Activated B cell treated with CpG ODN at 0.5 μM for 24 hours (primary cell): Measurements from ENCODE around the gene ANP32B. TPM values are rescaled to one million over a fixed set of nuclear protein-coding genes. Genes with fewer than 3 reads are reported as not detected.

Source experiments
- ATAC-seq: fragments of 200-7000 bp; cut with Tn5 transposase; one replicate; pipeline ENCODE4 v1.10.0; 2021; ENCODE audit warnings: low read depth, mild to moderate bottlenecking, moderate library complexity
- CTCF ChIA-PET: fragments of 350-600 bp; sonication (Branson Sonifier 250); formaldehyde crosslinking; loops from one replicate; lab custom pipeline; 2021; ENCODE audit warnings: antibody characterized with exemption; lab: Charles Lee
- POLR2A ChIA-PET: fragments of 350-600 bp; sonication (Branson Sonifier 250); formaldehyde crosslinking; loops from one replicate; lab custom pipeline; 2021; ENCODE audit warnings: antibody characterized with exemption; lab: Charles Lee
- DNase-seq: peaks from one replicate; pipeline ENCODE4 v3.0.0; 2022
- H3K27ac Mint-ChIP-seq: one replicate; pipeline ENCODE4 v1.8.0; 2020; ENCODE audit warnings: mixed read lengths
- H3K27me3 Mint-ChIP-seq: one replicate; pipeline ENCODE4 v1.8.0; 2021; ENCODE audit warnings: mixed read lengths
- H3K36me3 Mint-ChIP-seq: one replicate; pipeline ENCODE4 v1.8.0; 2021; ENCODE audit warnings: low read depth, mixed read lengths
- H3K4me1 Mint-ChIP-seq: one replicate; pipeline ENCODE4 v1.8.0; 2021; ENCODE audit warnings: mixed read lengths
- H3K4me3 Mint-ChIP-seq: one replicate; pipeline ENCODE4 v1.8.0; 2020; ENCODE audit warnings: mild to moderate bottlenecking, mixed read lengths
- H3K9me3 Mint-ChIP-seq: one replicate; pipeline ENCODE4 v1.8.0; 2020; ENCODE audit warnings: mixed read lengths
- intact Hi-C: fragments of 100-400 bp; cut with micrococcal nuclease; formaldehyde crosslinking; loops from one replicate; pipeline ENCODE4 v1.15.1; 2024
- total RNA-seq: library from RNA; stranded (reverse); gene quantifications from 2 replicates; pipeline ENCODE4 v1.2.3, GENCODE V29; 2022
- TF ChIP-seq, protein P1 (sequence below): fragments of 200-600 bp; IDR thresholded peaks from one replicate; pipeline ENCODE4 v1.8.0; 2022; ENCODE audit warnings: antibody characterized with exemption, mild to moderate bottlenecking

Gene ANP32B
- total RNA-seq, 1 donor from 2014 or later: 162 TPM

DNA sequence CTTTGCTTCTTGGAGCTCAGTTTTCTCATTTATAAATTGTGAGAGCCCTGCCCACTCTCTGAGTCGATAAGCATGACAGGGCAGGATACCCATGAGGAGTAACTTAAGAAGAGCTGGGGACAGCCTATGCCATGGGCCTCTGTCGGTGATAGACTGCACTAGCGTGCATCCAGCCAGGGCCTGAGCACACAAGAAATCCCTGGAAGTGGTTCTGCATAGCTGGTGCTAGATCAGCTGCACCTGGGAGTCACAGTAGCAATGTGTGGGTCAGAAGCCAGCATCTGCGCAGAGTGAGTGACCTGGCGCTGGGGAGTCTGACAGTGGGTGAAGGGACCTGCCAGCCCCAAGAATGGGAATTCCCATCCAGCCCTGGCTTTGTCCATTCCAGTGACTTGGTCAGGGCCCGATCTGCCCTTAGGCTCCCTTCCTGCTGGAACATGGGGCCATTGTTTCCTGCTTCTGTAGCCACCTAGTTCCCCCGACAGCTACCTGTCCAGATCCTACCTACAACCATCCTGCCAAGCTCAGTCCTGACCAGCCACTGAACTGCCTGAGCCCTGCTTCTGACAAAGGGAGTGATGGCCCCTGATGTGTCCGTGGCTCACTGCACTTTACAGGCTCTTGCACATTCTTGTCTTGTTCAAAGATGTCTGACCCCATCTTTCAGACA lies 37.5 kb downstream of the ANP32B start:
- Mint-ChIP-seq H3K36me3 (peaks cover 54% of the 10 kb centered on the region), H3K27ac (no peak overlapping the region), H3K27me3 (no peaks in the 10 kb centered on the region), H3K4me1 (peaks cover 3% of the 10 kb centered on the region), H3K9me3 (no peaks in the 10 kb centered on the region), H3K4me3 (no peak overlapping the region)
- CTCF ChIA-PET: interaction anchor here (1.9 kb wide), 1 partner anchor 14 kb away, joined by 6 read pairs; no protein-coding TSS in a partner anchor
- intact Hi-C loops: no loop called here
- TF ChIP-seq, protein P1, sequence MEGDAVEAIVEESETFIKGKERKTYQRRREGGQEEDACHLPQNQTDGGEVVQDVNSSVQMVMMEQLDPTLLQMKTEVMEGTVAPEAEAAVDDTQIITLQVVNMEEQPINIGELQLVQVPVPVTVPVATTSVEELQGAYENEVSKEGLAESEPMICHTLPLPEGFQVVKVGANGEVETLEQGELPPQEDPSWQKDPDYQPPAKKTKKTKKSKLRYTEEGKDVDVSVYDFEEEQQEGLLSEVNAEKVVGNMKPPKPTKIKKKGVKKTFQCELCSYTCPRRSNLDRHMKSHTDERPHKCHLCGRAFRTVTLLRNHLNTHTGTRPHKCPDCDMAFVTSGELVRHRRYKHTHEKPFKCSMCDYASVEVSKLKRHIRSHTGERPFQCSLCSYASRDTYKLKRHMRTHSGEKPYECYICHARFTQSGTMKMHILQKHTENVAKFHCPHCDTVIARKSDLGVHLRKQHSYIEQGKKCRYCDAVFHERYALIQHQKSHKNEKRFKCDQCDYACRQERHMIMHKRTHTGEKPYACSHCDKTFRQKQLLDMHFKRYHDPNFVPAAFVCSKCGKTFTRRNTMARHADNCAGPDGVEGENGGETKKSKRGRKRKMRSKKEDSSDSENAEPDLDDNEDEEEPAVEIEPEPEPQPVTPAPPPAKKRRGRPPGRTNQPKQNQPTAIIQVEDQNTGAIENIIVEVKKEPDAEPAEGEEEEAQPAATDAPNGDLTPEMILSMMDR: no peak
- POLR2A ChIA-PET: interaction anchor here (0.7 kb wide), 1 partner anchor 88 kb away, joined by 4 read pairs; no protein-coding TSS in a partner anchor
- DNase-seq (no peak), ATAC-seq (no peak)

DNA sequence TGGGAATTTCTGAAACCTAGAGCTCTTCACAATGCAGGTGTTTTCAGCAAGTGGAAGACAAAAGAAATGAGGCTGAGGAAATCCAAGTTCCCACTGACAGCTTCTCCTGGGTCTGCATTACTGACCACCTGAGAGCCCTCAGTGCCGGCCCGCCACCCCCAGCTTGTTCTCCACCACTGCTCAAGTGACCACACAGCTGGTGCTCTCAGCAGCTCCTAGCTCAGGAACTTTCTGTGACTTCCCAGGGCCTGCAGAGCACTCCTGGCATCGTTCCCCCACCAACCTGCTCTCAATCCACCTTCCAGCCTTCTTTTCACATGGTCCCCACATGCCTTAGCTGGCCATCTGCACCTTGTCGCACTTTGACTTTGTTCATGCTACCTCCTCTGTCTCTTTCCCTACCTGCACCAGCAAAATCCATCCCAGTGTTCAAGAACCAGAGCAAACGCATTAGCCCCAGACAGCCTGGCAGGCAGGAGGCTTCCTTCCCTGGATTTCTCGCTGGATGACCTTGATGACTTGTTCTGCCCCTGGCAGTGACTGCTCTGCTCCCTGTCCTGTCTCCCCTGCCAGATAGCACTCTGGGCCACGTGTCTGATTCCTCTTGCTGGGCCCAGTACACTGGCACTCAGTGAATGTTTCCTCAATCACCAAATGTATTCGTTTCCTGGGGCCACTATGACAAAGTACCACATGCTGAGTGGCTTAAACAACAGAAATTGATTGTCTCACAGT lies 38.3 kb downstream of the ANP32B start:
- Mint-ChIP-seq H3K27me3 (no peaks in the 10 kb centered on the region), H3K4me1 (no peaks in the 10 kb centered on the region), H3K4me3 (no peak overlapping the region), H3K9me3 (no peaks in the 10 kb centered on the region), H3K36me3 (peaks cover 50% of the 10 kb centered on the region), H3K27ac (no peak overlapping the region)
- no peak for DNase-seq
- no peak for ATAC-seq
- TF ChIP-seq, protein P1: no peak
- intact Hi-C loops: no loop called here
- ChIA-PET POLR2A (no interaction called here), CTCF (interaction anchor here (1.9 kb wide), 1 partner anchor 13 kb away, joined by 6 read pairs; no protein-coding TSS in a partner anchor)

DNA sequence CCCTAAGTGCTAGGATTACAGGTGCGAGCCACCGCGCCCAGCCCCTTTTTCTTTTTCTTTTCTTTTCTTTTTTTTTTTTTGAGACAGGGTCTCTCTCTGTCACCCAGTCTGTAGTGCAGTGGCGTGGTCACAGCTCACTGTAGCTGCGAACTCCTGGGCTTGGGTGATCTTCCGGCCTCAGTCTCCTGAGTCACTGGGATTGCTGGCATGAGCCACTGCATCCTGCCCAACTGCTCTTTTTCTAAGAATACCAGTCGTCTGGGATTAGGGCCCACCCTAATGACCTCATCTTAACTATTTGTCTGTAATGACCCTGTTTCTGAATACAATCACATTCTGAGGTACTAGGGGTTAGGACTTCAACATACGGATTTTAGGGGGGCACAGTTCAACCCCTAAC lies 39.3 kb downstream of the ANP32B start:
- Mint-ChIP-seq H3K4me3 (no peak overlapping the region), H3K9me3 (no peaks in the 10 kb centered on the region), H3K36me3 (peaks cover 41% of the 10 kb centered on the region), H3K4me1 (no peaks in the 10 kb centered on the region), H3K27me3 (no peaks in the 10 kb centered on the region), H3K27ac (no peak overlapping the region)
- DNase-seq: no peak
- ChIA-PET POLR2A (no interaction called here), CTCF (no interaction called here)
- TF ChIP-seq, protein P1: no peak
- no peak for ATAC-seq
- intact Hi-C loops: no loop called here

DNA sequence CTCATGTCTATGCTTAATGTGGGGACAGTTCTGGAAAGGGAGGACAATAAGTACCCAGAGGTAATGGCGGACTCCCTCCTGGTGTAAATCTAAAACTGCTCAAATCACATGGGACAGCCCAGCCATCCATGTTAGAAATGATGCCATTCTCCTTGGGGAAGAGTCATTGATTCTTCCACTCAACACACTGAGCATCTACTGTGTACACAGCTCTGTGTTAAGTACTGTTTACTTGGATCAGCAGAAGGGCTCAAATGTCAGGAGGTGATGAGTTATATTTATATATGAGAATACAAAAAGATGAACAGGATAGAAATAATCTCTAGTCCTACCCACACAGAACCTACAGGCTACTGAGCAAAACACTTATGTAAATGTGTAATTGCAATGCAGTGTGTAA lies 41.6 kb downstream of the ANP32B start:
- intact Hi-C loops: no loop called here
- POLR2A ChIA-PET: no interaction called here
- no peak for ATAC-seq

DNA sequence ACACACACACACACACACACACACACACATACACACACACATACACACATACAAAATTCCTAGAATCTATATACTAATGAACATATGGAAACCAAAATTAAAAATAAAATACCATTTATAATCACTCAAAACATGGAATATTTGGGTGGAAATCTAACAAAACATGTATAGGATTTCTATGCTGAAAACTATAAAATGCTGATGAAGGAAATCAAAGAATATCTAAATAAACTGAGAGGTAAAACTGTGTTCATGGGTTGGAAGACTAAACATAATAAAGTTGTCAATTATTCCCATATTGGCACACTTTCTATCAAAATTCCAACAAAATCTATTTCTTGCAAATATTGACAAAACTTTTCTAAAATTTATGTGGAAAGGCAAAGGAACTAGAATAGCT lies 48.0 kb downstream of the ANP32B start:
- CTCF ChIA-PET: no interaction called here
- peaks cover 3% of the 10 kb centered on the region for H3K36me3 Mint-ChIP-seq
- no peak overlapping the region for H3K4me3 Mint-ChIP-seq
- intact Hi-C loops: no loop called here
- H3K9me3 Mint-ChIP-seq: no peaks in the 10 kb centered on the region
- H3K27ac Mint-ChIP-seq: no peak overlapping the region
- peaks cover 32% of the 10 kb centered on the region for H3K4me1 Mint-ChIP-seq
- TF ChIP-seq, protein P1: no peak
- no peak for DNase-seq
- POLR2A ChIA-PET: no interaction called here
- H3K27me3 Mint-ChIP-seq: no peaks in the 10 kb centered on the region
- no peak for ATAC-seq

More for the DNA sequence above, 41.6 kb downstream of the ANP32B start:
- Mint-ChIP-seq H3K9me3 (no peaks in the 10 kb centered on the region), H3K36me3 (peaks cover 19% of the 10 kb centered on the region), H3K4me3 (no peak overlapping the region), H3K27ac (no peak overlapping the region), H3K4me1 (no peaks in the 10 kb centered on the region), H3K27me3 (no peaks in the 10 kb centered on the region)
- TF ChIP-seq, protein P1: no peak
- CTCF ChIA-PET: no interaction called here
- DNase-seq: no peak
